Endothelial cell of hepatic sinusoid (primary cell): ENCODE data around the gene MTA3.
"Not testable (repeated sequence)": the region's sequence is repeated elsewhere in the genome, so short reads cannot be mapped to it uniquely, and the experiment has no call there.

Experiments
- in situ Hi-C: cut with HindIII; loops from 2 replicates; pipeline ENCODE4 v1.10.0; 2017; ENCODE audit warnings: low sequenced_read_pairs

MTA3 gene

GRCh38 chr2:42568401-42569115 lies at the start of gene MTA3:
Gene MTA3 (plus strand): TSS chr2:42568632. CDS start chr2:42568746, 114 bp downstream.
- in situ Hi-C loops: loop anchor here (5.0 kb wide), 2 partner anchors 66 to 106 kb away; no protein-coding TSS in a partner anchor

GRCh38 chr2:42519624-42520023 lies 48.8 kb upstream of the MTA3 start:
- in situ Hi-C loops: no loop called here

- in situ Hi-C loops: no loop called here
Measured at GRCh38 chr2:42522035-42522434, 46.4 kb upstream of the MTA3 start.

GRCh38 chr2:42523341-42523740 lies 45.1 kb upstream of the MTA3 start:
- in situ Hi-C loops: no loop called here

- in situ Hi-C loops: no loop called here
Measured at GRCh38 chr2:42532397-42532796, 36.0 kb upstream of the MTA3 start.

- in situ Hi-C loops: no loop called here
Measured at GRCh38 chr2:42537493-42537892, 30.9 kb upstream of the MTA3 start.

GRCh38 chr2:42542871-42543270 lies 25.6 kb upstream of the MTA3 start:
- in situ Hi-C loops: no loop called here

- in situ Hi-C loops: no loop called here
Measured at GRCh38 chr2:42545023-42545721, 23.3 kb upstream of the MTA3 start.

- in situ Hi-C loops: no loop called here
Measured at GRCh38 chr2:42545841-42546390, 22.5 kb upstream of the MTA3 start.

GRCh38 chr2:42547014-42547413 lies 21.4 kb upstream of the MTA3 start:
- in situ Hi-C loops: no loop called here

GRCh38 chr2:42547446-42548295 lies 20.8 kb upstream of the MTA3 start:
- in situ Hi-C loops: no loop called here

GRCh38 chr2:42550870-42551269 lies 17.6 kb upstream of the MTA3 start:
- in situ Hi-C loops: no loop called here

- in situ Hi-C loops: no loop called here
Measured at GRCh38 chr2:42554392-42554791, 14.0 kb upstream of the MTA3 start.

- in situ Hi-C loops: no loop called here
Measured at GRCh38 chr2:42556315-42556890, 12.0 kb upstream of the MTA3 start.

GRCh38 chr2:42557306-42557705 lies 11.1 kb upstream of the MTA3 start:
- in situ Hi-C loops: no loop called here

- in situ Hi-C loops: no loop called here
Measured at GRCh38 chr2:42558827-42559226, 9.6 kb upstream of the MTA3 start.

- in situ Hi-C loops: not testable (repeated sequence)
Measured at GRCh38 chr2:42560133-42560532, 8.3 kb upstream of the MTA3 start.

GRCh38 chr2:42560899-42561298 lies 7.5 kb upstream of the MTA3 start:
- in situ Hi-C loops: no loop called here

GRCh38 chr2:42562474-42563144 lies 5.8 kb upstream of the MTA3 start:
- in situ Hi-C loops: no loop called here

GRCh38 chr2:42566025-42566424 lies 2.4 kb upstream of the MTA3 start:
- in situ Hi-C loops: loop anchor here (5.0 kb wide), 2 partner anchors 64 to 104 kb away; no protein-coding TSS in a partner anchor
